Measurements from ENCODE around the gene NBAS. TPM values are rescaled to one million over a fixed set of nuclear protein-coding genes. Genes with fewer than 3 reads are reported as not detected.

NBAS gene
- total RNA-seq, 1 experiment from 2014 or later: 46.4 TPM

- CTCF ChIA-PET: interaction anchor here (0.6 to 1.0 kb wide), 3 partner anchors 201 to 574 kb away, joined by 3 read pairs; no protein-coding TSS in a partner anchor
- H3K27ac Mint-ChIP-seq (ENCODE audit: low read depth, unreplicated experiment): no peak overlapping the region
- no peak overlapping the region for H3K4me3 Mint-ChIP-seq (ENCODE audit: unreplicated experiment)
- TF ChIP-seq CTCF (IDR thresholded peaks at IDR 0.05; ENCODE audit: unreplicated experiment): no peak
- DNase-seq (ENCODE audit: unreplicated experiment): peak; percentile 25
- POLR2A ChIA-PET: no interaction called here
- BruUV-seq (replicated peaks): no TSS peak
- no peaks in the 10 kb centered on the region for H3K27me3 Mint-ChIP-seq (ENCODE audit: insufficient read depth, unreplicated experiment)
- peaks cover 6% of the 10 kb centered on the region for H3K4me1 Mint-ChIP-seq (ENCODE audit: insufficient read depth, unreplicated experiment)
- intact Hi-C loops (cut with micrococcal nuclease): loop anchor here (5.0 kb wide), 1 partner anchor 419 kb away; no protein-coding TSS in a partner anchor
- H3K36me3 Mint-ChIP-seq (ENCODE audit: insufficient read depth, unreplicated experiment): no peaks in the 10 kb centered on the region
- H3K9me3 Mint-ChIP-seq (ENCODE audit: unreplicated experiment): no peaks in the 10 kb centered on the region
Observed at GRCh38 chr2:15158532-15158931, 402.6 kb downstream of the NBAS start.

GRCh38 chr2:15158100-15158499 lies 403.0 kb downstream of the NBAS start:
- TF ChIP-seq CTCF (IDR thresholded peaks at IDR 0.05; ENCODE audit: unreplicated experiment): no peak
- ChIA-PET POLR2A (no interaction called here), CTCF (interaction anchor here (0.6 to 0.7 kb wide), 3 partner anchors 184 to 254 kb away, joined by 3 read pairs; no protein-coding TSS in a partner anchor)
- no peak for DNase-seq (ENCODE audit: unreplicated experiment)
- H3K27ac Mint-ChIP-seq (ENCODE audit: low read depth, unreplicated experiment): no peak overlapping the region
- no peak overlapping the region for H3K4me3 Mint-ChIP-seq (ENCODE audit: unreplicated experiment)
- intact Hi-C loops (cut with micrococcal nuclease): loop anchor here (5.0 kb wide), 1 partner anchor 419 kb away; no protein-coding TSS in a partner anchor
- peaks cover 6% of the 10 kb centered on the region for H3K4me1 Mint-ChIP-seq (ENCODE audit: insufficient read depth, unreplicated experiment)
- no TSS peak for BruUV-seq (replicated peaks)
- no peaks in the 10 kb centered on the region for H3K27me3 Mint-ChIP-seq (ENCODE audit: insufficient read depth, unreplicated experiment)
- no peaks in the 10 kb centered on the region for H3K36me3 Mint-ChIP-seq (ENCODE audit: insufficient read depth, unreplicated experiment)
- no peaks in the 10 kb centered on the region for H3K9me3 Mint-ChIP-seq (ENCODE audit: unreplicated experiment)

GRCh38 chr2:15155959-15156574 lies 405.1 kb downstream of the NBAS start:
- H3K4me3 Mint-ChIP-seq (ENCODE audit: unreplicated experiment): no peak overlapping the region
- no peak for TF ChIP-seq CTCF (IDR thresholded peaks at IDR 0.05; ENCODE audit: unreplicated experiment)
- H3K27me3 Mint-ChIP-seq (ENCODE audit: insufficient read depth, unreplicated experiment): no peaks in the 10 kb centered on the region
- CTCF ChIA-PET: interaction anchor here (0.6 to 0.7 kb wide), 4 partner anchors 35 to 1271 kb away, joined by 3 to 4 read pairs (median 3); no protein-coding TSS in a partner anchor
- intact Hi-C loops (cut with micrococcal nuclease): loop anchor here (5.0 kb wide), 1 partner anchor 421 kb away; no protein-coding TSS in a partner anchor
- BruUV-seq (replicated peaks): no TSS peak
- no peaks in the 10 kb centered on the region for H3K36me3 Mint-ChIP-seq (ENCODE audit: insufficient read depth, unreplicated experiment)
- H3K27ac Mint-ChIP-seq (ENCODE audit: low read depth, unreplicated experiment): no peak overlapping the region
- H3K9me3 Mint-ChIP-seq (ENCODE audit: unreplicated experiment): no peaks in the 10 kb centered on the region
- DNase-seq (ENCODE audit: unreplicated experiment): no peak
- POLR2A ChIA-PET: interaction anchor here (0.6 kb wide), 1 partner anchor 1499 kb away, joined by 3 read pairs; no protein-coding TSS in a partner anchor
- H3K4me1 Mint-ChIP-seq (ENCODE audit: insufficient read depth, unreplicated experiment): peaks cover 6% of the 10 kb centered on the region

- ChIA-PET POLR2A (no interaction called here), CTCF (no interaction called here)
- Mint-ChIP-seq H3K36me3 (ENCODE audit: insufficient read depth, unreplicated experiment) (no peaks in the 10 kb centered on the region), H3K4me3 (ENCODE audit: unreplicated experiment) (no peak overlapping the region), H3K27me3 (ENCODE audit: insufficient read depth, unreplicated experiment) (no peaks in the 10 kb centered on the region), H3K27ac (ENCODE audit: low read depth, unreplicated experiment) (no peak overlapping the region), H3K4me1 (ENCODE audit: insufficient read depth, unreplicated experiment) (peaks cover 2% of the 10 kb centered on the region), H3K9me3 (ENCODE audit: unreplicated experiment) (no peaks in the 10 kb centered on the region)
- intact Hi-C loops (cut with micrococcal nuclease): no loop called here
- no peak for TF ChIP-seq CTCF (IDR thresholded peaks at IDR 0.05; ENCODE audit: unreplicated experiment)
- DNase-seq (ENCODE audit: unreplicated experiment): no peak
- BruUV-seq (replicated peaks): no TSS peak
Observed at GRCh38 chr2:15154297-15154696, 406.8 kb downstream of the NBAS start.

All from MCF 10A (cell line).